Activated gamma-delta T cell treated with anti-CD3 and anti-CD28 coated beads, Interleukin-2, amount 50 U/mL, for 16 hours (primary cell): Measurements from ENCODE around the gene SLFN12L.
"Not testable (repeated sequence)": the region's sequence is repeated elsewhere in the genome, so short reads cannot be mapped to it uniquely, and the experiment has no call there.

ENCODE experiments used
- DNase-seq: peaks from one replicate; pipeline ENCODE4 v3.0.0-alpha.2; 2020; ENCODE audit warnings: low read depth

Gene SLFN12L

GRCh38 chr17:35537601-35538141 lies at the start of gene SLFN12L:
TSS of gene SLFN12L (minus strand) at chr17:35537678. CDS start at chr17:35522364, 15,314 bp downstream.
- no peak for DNase-seq

DNA sequence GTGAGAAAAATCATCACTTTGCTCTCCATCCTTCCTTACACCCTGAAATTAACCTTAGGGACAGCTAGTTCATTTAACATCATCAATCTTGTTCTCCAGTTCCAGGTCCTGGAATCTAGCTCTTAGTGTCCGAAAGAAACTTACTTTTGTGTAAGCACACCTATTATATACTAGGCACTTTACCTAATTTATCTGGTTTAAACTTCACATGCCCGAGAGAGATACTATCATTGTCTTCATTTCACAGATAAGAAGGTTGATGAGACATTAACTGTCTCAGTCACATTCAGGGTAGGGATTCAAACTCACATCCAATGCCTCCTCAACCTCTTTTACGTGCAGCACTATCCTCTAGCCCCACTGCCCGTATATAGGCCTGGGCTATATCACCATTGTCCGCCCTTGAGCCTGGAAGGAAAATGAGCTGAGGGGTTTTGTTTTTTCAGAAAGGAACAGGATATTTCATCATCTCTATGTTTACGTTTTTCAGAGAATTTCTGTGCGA lies 49.1 kb upstream of the SLFN12L start:
- no peak for DNase-seq

DNA sequence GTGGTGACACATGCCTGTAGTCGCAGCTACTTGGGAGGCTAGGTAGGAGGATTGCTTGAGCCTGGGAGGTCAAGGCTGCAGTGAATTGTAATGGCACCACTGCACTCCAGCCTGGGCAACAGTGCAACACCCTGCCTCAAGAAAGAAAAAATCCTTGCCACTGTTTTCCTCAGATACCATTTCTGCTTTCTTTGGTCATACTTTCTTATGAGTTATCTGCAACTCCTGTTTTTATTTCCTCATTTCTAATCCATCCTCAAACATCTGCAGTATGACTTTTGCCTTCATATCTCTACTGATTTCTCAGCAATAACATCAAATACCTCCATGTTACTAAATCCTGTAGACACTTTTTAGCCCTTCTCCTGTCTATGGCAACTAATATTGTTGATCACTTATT lies 46.6 kb upstream of the SLFN12L start:
- DNase-seq, result no peak

- no peak for DNase-seq
These were observed 41.5 kb upstream of the SLFN12L start for GRCh38 chr17:35578929-35579432.

GRCh38 chr17:35578197-35578928 lies 40.9 kb upstream of the SLFN12L start, which contains the start of gene PEX12:
TSS of gene PEX12 (minus strand) at chr17:35578571. CDS start at chr17:35578021, 550 bp downstream.
- DNase-seq, result peak; percentile 83

DNA sequence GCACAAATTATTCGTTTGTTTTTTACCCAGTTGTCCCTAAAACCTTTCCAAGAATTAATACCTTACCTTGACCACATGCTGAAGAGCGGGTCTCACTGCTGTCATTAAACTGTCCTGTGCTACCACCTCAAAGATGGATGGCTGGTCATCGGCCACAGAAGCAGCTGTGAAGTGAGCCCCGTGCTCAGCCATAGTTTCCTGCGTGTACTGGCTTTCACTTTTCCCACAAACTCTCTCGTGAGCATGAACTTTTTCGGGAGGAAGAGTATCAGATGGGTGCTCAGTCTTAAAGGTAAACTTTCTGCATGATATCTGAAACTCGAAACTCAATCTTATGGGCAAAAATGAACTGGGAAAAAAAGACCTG lies 40.3 kb upstream of the SLFN12L start:
- DNase-seq, result no peak

DNA sequence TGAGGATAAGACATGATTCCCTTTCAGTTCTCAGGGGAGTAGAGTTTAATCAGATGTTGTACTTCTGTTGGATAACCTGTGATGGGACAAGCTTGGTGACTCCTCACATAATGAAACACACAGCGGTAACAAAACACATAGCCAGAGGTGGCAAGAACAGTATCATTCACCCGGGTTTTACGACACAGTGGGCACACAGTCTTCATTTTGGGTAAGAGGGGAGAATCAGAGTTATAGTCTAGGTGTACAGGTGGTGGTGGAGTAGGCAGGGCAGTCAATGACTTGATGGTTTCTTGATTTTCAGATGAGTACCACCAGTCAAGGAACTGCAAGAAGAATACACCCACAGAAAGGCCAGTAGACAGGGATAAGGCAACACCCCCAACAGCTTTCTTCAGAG lies 38.3 kb upstream of the SLFN12L start:
- no peak for DNase-seq

GRCh38 chr17:35569405-35569804 lies 31.9 kb upstream of the SLFN12L start:
- no peak for DNase-seq

DNA sequence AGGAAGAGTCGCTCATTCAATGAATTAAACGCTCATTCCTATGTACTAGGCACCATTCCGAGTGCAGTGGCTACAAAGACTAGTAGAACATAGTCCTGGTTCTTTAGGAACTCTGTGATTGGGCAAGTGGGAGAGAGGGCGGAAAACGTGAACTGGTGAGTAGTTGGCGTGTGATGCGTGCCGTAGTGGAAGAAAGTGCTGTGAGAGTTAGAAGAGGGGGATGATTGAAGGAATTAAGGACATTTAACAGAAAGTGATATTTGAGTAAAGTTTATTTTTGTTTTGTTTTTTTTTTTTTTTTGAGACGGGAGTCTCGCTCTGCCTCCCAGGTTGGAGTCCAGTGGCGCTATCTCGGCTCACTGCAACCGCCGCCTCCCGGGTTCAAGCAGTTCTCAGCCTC lies 31.1 kb upstream of the SLFN12L start:
- DNase-seq, result no peak

DNA sequence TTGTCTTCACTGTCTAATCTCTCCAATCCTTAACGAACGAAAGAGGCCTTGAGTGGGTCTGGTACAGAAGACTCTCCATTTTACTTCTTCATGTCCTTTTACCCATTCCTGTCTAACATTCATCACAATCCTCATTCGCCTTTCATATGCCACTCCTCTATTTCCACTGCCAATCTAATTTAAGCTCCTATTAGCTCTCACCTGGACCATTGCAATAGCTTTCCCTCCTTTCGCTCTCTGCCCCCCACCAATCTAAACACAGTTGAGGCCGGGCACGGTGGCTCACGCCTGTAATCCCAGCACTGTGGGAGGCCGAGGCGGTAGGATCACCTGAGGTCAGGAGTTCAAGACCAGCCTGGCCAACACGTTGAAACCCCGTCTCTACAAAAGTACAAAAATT lies 29.5 kb upstream of the SLFN12L start:
- no peak for DNase-seq

GRCh38 chr17:35563181-35563580 lies 25.7 kb upstream of the SLFN12L start:
- not testable (repeated sequence) for DNase-seq

DNA sequence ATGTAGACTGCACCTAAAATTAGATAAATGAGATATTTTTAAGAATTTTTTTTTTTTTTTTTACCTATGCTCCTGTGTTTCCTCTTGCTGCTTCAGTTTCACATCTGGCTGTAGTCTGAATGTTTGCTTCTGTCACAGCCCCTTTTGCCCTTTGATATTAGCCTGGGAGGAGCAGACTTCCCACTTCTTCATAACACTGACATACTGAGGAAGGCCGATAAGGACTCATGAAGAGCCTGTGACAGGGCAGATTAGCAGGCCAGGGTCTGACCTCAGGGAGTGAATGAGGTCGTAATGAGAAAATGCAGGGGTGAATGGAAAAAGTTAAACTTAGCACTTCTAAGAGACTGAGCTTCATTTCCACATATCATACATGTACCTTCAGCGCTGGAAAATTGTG lies 23.2 kb upstream of the SLFN12L start, which contains the start of gene SLFN14:
Gene SLFN14 (minus strand): TSS at position 117 of the 400 bp plus-strand sequence. CDS start 2,757 bp downstream, outside the sequence.
- no peak for DNase-seq

DNA sequence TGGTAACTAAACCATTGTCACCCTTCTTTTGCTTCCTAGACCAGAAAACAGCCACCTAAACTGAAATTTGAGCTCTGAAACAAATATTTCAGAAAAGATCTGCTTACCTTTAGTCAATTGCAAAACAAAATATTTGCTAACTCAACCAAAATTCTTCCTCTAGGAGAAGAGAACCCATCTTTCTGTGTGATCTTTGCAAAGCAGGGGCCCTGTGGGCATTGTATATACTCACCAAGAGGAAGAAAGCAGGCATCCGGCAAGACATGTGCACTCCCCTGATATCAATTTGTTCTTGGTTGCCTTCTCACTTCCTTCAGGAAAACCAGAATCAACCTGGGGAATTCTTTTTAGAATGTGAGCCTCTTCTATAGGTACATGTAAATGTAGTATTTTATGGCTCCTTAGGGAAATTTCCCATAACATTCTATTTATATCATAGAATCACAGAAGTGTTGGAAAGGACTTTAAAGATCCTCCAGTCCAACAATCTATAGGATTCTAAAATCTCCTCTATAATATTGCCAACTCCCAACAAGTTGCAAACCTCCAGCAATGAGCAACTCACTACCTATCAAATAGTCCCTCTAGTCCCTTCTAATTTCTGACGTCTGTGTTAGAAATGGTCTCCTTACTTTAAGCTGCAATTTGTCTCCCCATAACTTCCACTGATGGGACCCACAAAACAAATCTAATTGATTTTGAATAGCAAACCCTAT lies 22.2 kb upstream of the SLFN12L start:
- no peak for DNase-seq

DNA sequence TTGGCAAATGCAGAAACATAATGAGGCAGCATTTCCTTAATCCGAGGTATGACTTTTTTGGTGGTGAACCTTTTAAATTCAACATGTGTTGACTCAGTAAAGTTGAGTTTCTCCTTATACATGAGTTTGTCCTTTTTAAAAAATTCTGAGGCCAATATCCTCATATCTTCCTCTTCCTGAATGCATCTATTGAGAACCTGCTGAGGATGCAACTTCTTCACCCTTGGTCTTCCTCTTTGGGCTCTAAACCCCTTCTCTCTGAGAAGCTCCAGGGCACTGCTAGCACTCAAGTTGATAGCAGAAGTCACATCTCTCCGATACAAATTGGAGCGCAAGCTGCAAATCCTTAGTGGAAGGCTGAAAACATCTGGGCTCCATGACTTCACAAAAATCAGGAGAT lies 19.9 kb upstream of the SLFN12L start:
- no peak for DNase-seq

DNA sequence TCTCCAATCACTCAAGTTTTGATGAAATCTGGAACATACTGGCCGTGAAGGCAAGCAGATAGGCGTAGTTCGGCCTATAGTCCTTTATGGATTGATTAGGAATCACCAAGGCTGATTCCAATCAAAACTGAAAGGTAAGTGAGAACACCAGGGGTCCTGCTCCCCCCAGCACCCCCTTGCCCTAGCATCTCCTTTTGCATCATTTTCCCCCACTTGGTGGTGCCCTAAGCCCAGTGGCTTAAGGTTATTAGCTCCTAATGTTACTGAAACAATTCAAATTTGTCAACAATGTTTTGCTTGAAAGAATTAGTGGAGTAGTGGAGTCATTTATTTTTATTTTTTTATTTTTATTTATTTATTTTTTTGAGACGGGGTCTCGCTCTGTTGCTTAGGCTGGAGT lies 18.2 kb upstream of the SLFN12L start:
- DNase-seq, result no peak

GRCh38 chr17:35554668-35555067 lies 17.2 kb upstream of the SLFN12L start:
- no peak for DNase-seq

DNA sequence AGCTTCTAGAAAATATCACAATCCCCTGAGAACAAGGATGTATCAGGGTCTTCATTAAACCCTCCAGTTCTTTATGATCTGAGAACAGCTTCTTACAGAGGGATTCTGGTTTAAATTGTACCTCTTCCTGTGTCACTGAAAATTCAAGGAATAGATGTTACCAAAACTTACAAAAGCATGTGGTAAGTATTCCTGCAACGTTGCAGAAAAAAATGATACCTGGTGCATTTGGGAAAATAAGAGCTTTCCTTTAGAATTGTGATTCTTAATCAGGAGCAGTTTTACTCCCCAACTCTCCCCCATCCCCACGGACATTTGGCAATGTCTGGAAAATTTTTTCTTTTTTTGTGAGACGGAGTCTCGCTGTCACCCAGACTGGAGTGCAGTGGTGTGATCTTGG lies 15.8 kb upstream of the SLFN12L start:
- no peak for DNase-seq

DNA sequence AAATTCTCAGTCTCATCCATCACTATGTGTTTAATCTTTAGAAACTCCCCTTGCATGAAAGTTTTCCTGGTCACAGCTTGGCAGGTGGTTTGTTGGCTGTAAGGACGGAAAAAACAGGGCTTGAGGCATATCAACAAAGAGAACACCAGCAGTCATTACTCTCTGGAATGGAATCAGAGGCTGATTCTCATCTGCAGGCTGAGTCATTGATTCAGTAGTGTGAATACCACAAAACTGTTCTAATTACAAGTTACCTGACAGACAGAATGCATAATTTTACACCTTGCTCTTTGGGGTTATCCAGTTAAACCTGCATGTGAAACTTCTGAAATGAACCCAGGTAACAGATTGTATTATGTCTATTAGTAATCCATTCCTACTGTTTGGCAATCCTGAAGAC lies 11.5 kb upstream of the SLFN12L start:
- no peak for DNase-seq

DNA sequence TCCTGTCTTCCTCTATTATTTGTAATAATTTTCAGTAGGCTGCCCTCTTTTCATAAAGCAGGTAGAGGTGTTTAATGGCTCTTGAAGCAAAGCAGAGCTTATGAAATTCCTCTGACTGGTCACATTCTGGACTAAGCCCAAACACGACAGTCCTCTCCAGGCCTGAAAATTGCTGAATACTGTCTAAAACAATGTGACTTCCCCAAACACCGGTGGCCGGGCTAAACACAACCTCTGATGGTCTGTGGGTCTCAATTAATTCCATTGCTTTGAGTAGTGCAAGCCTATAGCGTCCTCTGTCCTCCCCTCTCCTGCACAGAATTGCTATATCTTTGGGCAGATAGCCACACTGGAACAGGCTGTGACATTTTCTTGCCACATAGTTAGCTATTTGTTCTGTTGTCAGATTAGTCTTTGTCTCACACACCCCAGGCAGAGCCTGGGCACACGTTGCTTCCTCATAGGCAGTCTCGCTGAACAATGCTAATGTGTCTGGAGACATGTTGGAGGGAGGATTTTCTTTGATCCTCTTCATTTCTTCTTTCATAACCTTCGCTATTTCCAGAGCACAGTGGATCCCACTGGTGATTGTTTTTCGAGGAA lies 10.8 kb upstream of the SLFN12L start:
- no peak for DNase-seq

DNA sequence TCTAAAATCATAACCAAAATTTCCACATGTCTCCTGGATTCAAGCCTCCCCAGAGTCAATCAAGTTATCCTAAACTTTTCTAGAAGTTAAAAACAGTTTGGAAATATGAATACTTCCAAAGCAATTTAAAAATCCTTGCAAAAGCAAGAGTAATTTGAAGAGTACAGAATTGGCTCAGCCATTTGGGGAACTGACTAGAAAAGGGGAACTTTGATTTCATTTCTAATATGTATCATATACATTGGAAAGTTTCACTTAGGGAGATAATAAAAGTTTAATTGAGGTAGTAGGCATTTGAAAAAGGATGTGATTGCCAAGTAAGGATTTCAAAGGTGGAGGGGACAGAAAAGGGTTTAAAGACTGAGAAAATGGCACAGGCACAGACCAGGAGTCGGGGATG lies 9.0 kb upstream of the SLFN12L start:
- DNase-seq, result no peak

GRCh38 chr17:35545150-35545549 lies 7.7 kb upstream of the SLFN12L start:
- DNase-seq, result no peak

GRCh38 chr17:35543856-35544255 lies 6.4 kb upstream of the SLFN12L start:
- no peak for DNase-seq
